Measurements from ENCODE around the gene MBTPS2. TPM values are rescaled to one million over a fixed set of nuclear protein-coding genes. Genes with fewer than 3 reads are reported as not detected.

MBTPS2 gene
- total and polyA plus RNA-seq, 9 of the 15 experiments (the other 6 are each of a cell fraction or from before 2014, with no cell fraction given): 2.3 to 18.7 (median 4.0) TPM

DNA sequence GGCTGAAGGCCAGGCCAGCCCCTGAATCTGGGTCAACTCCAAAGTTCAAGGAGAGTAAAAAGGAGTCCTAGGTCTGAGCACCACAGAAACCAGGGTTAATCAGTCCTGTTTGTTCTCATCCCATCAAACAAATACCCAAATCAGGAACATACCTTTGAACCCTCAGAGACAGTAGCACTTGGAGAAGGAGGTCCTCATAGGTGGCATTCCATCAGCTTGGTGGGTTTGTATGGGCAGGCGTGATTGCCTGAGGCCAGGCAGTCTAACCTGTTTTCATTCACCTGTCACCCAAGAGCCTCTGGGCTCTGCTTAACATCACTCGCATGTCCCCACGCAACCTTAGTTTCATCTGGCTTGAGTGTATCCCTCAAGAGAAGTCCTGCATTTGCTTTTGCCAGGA, 17.5 kb upstream of the MBTPS2 start:
- ATAC-seq (no peak), DNase-seq (ENCODE audit: extremely low read depth in 1 of 4, low spot score in 3 of 4) (no peak), FAIRE-seq (no peak)
- Histone ChIP-seq H3K36me3 (ENCODE audit: control insufficient read depth, insufficient read depth, low read length) (no peaks in the 10 kb centered on the region), H3K79me2 (ENCODE audit: control insufficient read depth, insufficient read depth, low read length) (no peaks in the 10 kb centered on the region), H3K9me3 (replicated peaks; ENCODE audit: control insufficient read depth, insufficient read depth, low read depth, low read length) (no peaks in the 10 kb centered on the region), H3K9ac (ENCODE audit: insufficient read depth in 1 of 2, low read depth in 2 of 2, low read length in 2 of 2) (no peak overlapping the region), H3K4me3 (no peak overlapping the region), H3K9me1 (ENCODE audit: control insufficient read depth, insufficient read depth, low read length) (no peaks in the 10 kb centered on the region), H3K27ac (ENCODE audit: extremely low read depth, low read depth, low read length) (no peak overlapping the region), H2AFZ (ENCODE audit: low read depth, low read length) (no peak overlapping the region), H3K4me2 (ENCODE audit: insufficient read depth, low read length) (no peak overlapping the region), H3K4me1 (replicated peaks in 1 of 2; ENCODE audit: control insufficient read depth in 2 of 2, insufficient read depth in 2 of 2, low read length in 2 of 2) (no peaks in the 10 kb centered on the region), H3K27me3 (ENCODE audit: control insufficient read depth in 2 of 2, insufficient read depth in 2 of 2, low read length in 2 of 2) (no peaks in the 10 kb centered on the region), H4K20me1 (replicated peaks; ENCODE audit: control insufficient read depth, insufficient read depth, low read length) (no peaks in the 10 kb centered on the region)
- WGBS (ENCODE audit: insufficient coverage, low coverage, missing lambda C conversion rate): 0% methylated on average over 3 of the region's 3 CpGs
- BruUV-seq (replicated peaks): no TSS peak
- in situ Hi-C loops (cut with MboI): no loop called here
- intact Hi-C loops (cut with micrococcal nuclease): no loop called here
- TF ChIP-seq ETV5 (CRISPR knock-in tag; IDR thresholded peaks at IDR 0.05; ENCODE audit: low read depth): no peak
- TF ChIP-seq TCF7L2 (IDR thresholded peaks at IDR 0.05; ENCODE audit: low read depth, low read length): no peak
- TF ChIP-seq SMAD3 (CRISPR knock-in tag; conservative IDR thresholded peaks at IDR 0.05): no peak
- no peak for TF ChIP-seq ZNF124 (CRISPR knock-in tag; IDR thresholded peaks at IDR 0.05)
- no peak for TF ChIP-seq RFX5 (IDR thresholded peaks at IDR 0.05; ENCODE audit: low read depth, low read length)
- TF ChIP-seq NEUROD1 (IDR thresholded peaks at IDR 0.05; ENCODE audit: borderline replicate concordance, low read depth, low read length, partially characterized antibody): no peak
- no peak for TF ChIP-seq KLF10 (CRISPR knock-in tag; IDR thresholded peaks at IDR 0.05)
- TF ChIP-seq BRD9 (IDR thresholded peaks at IDR 0.05; ENCODE audit: low read depth, partially characterized antibody): no peak
- TF ChIP-seq ZNF175 (CRISPR knock-in tag; IDR thresholded peaks at IDR 0.05; ENCODE audit: low read depth): no peak
- TF ChIP-seq, protein P1, sequence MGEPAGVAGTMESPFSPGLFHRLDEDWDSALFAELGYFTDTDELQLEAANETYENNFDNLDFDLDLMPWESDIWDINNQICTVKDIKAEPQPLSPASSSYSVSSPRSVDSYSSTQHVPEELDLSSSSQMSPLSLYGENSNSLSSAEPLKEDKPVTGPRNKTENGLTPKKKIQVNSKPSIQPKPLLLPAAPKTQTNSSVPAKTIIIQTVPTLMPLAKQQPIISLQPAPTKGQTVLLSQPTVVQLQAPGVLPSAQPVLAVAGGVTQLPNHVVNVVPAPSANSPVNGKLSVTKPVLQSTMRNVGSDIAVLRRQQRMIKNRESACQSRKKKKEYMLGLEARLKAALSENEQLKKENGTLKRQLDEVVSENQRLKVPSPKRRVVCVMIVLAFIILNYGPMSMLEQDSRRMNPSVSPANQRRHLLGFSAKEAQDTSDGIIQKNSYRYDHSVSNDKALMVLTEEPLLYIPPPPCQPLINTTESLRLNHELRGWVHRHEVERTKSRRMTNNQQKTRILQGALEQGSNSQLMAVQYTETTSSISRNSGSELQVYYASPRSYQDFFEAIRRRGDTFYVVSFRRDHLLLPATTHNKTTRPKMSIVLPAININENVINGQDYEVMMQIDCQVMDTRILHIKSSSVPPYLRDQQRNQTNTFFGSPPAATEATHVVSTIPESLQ (CRISPR knock-in tag; IDR thresholded peaks at IDR 0.05): no peak
- TF ChIP-seq FOXA1 (IDR thresholded peaks at IDR 0.05; ENCODE audit: borderline replicate concordance): no peak
- no peak for TF ChIP-seq L3MBTL2 (IDR thresholded peaks at IDR 0.05)
- TF ChIP-seq, protein P2, sequence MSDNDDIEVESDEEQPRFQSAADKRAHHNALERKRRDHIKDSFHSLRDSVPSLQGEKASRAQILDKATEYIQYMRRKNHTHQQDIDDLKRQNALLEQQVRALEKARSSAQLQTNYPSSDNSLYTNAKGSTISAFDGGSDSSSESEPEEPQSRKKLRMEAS (CRISPR knock-in tag; IDR thresholded peaks at IDR 0.05): no peak
- TF ChIP-seq U2AF2 (optimal IDR thresholded peaks at IDR 0.05; ENCODE audit: low read depth, low read length): no peak
- CTCF ChIA-PET (ENCODE audit: low intra/inter-chr PET ratio): no interaction called here
- POLR2A ChIA-PET: no interaction called here

Data from K562 (cell line).